T1000 (cell line): Measurements from ENCODE around the gene AKT2.

Source experiments
- DNase-seq: peaks from one replicate; lab custom pipeline; 2025; ENCODE audit warnings: mixed read lengths; lab: John Stamatoyannopoulos, UW

AKT2 gene

GRCh38 chr19:40184273-40184672 is 100.9 kb downstream of the AKT2 start:
- no peak for DNase-seq
